C4-2B (cell line): Measurements from ENCODE around the gene TGIF2.

ENCODE experiments used
- ZFX ChIP-seq: fragments of 450-650 bp; IDR thresholded peaks from 2 replicates; pipeline ENCODE4 v1.6.1; 2017
- TF ChIP-seq, protein P1 (sequence below): fragments of 450-650 bp; conservative IDR thresholded peaks from 2 replicates; pipeline ENCODE4 v1.5.1; 2017; ENCODE audit warnings: mild to moderate bottlenecking

DNA sequence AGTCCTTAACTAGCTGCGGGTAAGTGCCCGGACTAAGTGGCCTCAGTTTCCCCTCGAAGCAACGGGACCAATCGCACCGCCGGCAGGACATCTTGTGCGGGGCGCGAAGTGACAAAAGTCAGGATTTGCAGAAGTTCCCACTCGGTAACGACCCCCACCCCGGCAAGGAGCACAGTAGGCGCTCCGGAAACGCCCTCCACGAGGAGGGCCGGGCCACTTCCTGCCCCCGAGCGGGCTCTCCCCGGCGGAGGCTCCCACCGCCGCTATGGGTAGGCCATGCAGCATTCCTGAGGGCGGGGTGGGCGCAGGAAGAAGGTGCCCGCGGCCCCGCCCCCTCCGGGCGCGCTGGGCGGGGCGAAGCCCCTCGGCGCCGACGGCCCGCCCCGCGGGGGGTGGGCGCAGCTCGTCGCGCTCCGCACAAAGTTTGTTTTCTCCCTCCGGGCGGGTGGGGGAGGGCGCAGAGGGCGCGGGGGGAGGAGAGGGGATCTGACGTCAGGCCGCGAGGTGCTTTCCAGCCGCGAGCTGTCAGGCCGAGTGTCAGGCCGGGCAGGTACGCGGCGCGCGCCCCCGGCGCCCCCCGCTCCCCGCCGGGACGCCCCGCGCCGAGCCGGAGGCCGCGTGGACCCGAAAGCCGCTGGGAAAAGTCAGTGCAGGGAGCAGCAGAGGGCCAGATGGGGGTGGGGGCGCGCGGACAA lies at the start of gene TGIF2:
- TF ChIP-seq, protein P1, sequence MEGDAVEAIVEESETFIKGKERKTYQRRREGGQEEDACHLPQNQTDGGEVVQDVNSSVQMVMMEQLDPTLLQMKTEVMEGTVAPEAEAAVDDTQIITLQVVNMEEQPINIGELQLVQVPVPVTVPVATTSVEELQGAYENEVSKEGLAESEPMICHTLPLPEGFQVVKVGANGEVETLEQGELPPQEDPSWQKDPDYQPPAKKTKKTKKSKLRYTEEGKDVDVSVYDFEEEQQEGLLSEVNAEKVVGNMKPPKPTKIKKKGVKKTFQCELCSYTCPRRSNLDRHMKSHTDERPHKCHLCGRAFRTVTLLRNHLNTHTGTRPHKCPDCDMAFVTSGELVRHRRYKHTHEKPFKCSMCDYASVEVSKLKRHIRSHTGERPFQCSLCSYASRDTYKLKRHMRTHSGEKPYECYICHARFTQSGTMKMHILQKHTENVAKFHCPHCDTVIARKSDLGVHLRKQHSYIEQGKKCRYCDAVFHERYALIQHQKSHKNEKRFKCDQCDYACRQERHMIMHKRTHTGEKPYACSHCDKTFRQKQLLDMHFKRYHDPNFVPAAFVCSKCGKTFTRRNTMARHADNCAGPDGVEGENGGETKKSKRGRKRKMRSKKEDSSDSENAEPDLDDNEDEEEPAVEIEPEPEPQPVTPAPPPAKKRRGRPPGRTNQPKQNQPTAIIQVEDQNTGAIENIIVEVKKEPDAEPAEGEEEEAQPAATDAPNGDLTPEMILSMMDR, result no peak
- TF ChIP-seq ZFX, result no peak
